AG09319 (cell line): Measurements from ENCODE around the gene NECTIN2.
"Not testable (repeated sequence)": the region's sequence is repeated elsewhere in the genome, so short reads cannot be mapped to it uniquely, and the experiment has no call there.

Experiments
- DNase-seq: peaks from one replicate; pipeline ENCODE4 v3.0.0-alpha.2; 2010; ENCODE audit warnings: low read depth; ENCODE audit errors: extremely low read depth
- CTCF ChIP-seq: IDR thresholded peaks from 2 replicates; pipeline ENCODE4 v1.5.1; 2011; ENCODE audit warnings: low read depth, mild to moderate bottlenecking, inconsistent platforms, low read length, moderate library complexity

Gene NECTIN2

DNA sequence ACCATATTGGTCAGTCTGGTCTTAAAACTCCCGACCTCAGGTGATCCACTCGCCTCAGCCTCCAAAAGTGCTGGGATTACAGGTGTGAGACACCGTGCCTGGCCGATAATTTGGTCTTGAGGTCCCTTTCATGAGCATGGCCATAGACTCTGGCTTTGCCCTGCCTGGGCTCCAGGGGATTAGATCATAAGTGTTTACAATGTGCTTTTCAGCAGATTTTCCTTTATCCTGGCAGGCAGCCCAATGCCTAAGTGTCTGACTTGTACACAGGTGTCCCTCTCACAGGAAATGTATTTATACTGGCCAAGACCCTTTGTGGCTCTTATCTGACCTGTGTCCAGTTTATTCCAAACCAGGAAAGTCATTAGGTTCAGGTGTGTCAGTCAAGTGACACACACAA is 21.3 kb upstream of the NECTIN2 start:
- TF ChIP-seq CTCF, result no peak
- no peak for DNase-seq

- not testable (repeated sequence) for DNase-seq
Measured at GRCh38 chr19:44832875-44833274, 13.2 kb upstream of the NECTIN2 start.

- DNase-seq, result not testable (repeated sequence)
Measured at GRCh38 chr19:44834399-44834798, 11.7 kb upstream of the NECTIN2 start.

DNA sequence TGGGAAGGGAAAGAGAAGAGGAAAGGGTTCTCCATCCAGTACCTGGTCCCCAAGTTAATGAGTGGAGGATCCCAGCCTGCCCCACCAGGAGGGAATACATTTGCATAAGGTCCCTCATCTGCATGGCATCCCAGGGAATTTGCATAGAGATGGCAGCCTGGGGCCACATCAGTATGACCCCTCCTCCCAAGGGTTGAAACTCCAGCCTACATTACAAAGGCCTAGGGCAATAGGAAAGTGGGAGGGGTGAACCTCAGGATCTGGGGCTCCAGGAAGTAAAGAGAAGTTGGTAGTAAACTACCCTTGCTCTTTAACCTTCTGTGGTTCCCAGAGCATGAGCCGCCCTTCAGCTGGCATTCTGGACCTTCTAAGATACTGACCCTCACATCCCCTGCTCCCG is 6.8 kb upstream of the NECTIN2 start:
- DNase-seq, result no peak
- no peak for TF ChIP-seq CTCF

- no peak for DNase-seq
- TF ChIP-seq CTCF, result no peak
Measured at GRCh38 chr19:44840811-44841210, 5.3 kb upstream of the NECTIN2 start.

DNA sequence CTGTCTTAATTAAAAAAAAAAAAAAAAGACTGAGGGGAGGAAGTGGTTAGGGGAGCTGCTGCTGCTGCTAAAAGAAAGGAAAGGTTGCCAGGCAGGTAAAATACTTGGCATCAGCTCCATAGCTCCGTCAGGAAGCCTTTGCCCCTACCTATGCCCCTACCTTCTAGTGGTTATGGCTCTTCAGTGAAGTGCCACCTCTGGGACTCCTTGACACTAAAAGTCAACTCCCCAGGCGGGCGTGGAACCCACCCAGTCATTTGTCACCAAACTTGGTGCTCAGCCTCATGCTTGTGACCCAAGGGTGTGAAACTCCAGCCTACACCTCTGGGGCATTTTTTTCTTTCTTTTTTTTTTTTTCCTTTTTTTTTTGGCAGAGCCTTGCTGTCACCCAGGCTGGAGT is 4.9 kb upstream of the NECTIN2 start:
- TF ChIP-seq CTCF, result no peak
- no peak for DNase-seq

GRCh38 chr19:44845286-44845611 is 848 bp upstream of the NECTIN2 start:
- DNase-seq, result no peak
- TF ChIP-seq CTCF, result no peak

DNA sequence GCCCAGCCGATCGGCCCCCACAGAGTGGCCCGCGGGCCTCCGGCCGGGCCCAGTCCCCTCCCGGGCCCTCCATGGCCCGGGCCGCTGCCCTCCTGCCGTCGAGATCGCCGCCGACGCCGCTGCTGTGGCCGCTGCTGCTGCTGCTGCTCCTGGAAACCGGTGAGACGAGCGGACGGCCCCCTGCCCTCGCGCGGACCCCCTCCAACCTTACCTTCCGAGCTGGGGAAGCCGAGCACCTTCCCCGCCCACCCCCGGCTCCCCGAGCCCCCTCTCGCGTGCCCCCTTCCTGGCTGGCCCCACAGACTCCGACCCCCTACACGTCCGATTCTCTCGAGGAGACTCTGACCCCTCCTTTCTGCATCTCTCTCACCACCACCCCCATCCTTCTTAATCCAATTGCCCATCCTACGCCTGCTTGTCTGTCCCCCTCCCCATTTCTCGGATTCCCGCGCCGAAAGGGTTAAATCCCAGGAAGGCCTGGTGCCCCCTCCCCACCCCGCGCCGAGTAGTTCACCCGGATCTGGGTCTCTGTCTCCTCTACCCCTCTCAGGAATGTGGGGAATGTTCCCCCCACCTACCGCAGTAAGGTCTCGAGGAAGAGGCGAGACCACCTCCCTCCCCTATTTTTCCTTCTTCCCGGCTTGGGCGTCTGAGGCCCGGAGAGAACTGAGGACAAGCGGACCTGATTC is 502 bp downstream of the NECTIN2 start:
- no peak for DNase-seq

More for the DNA sequence above, 502 bp downstream of the NECTIN2 start:
- no peak for TF ChIP-seq CTCF
